Activated CD4-positive, CD25-positive, alpha-beta regulatory T cell treated with anti-CD3 and anti-CD28 coated beads, Interleukin-2, amount 50 U/mL, for 72 hours (primary cell): ENCODE measurements around the gene RASGEF1C.

Source experiments
- DNase-seq: peaks from one replicate; pipeline ENCODE4 v3.0.0; 2021

The RASGEF1C gene

DNA sequence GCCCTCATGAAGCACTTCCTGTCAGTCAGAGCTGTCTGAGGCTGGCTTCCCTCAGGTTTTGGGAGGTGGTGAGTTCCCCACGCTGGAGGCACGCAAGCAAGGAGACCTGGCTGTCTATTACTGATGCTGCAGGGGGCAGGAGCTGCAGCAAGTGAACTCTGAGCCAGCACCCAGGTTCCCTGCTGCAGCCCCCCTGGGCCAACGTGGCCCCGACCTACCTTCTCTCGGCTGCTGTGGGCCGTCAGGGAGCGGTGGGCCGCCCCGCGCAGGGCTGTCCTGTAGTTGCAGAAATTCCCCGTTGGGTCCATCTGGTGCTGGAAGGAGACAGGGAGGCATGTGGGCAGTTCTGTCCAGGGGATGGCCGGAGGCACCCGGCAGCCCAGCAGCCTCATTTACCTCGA lies 90.6 kb downstream of the RASGEF1C start:
- DNase-seq, result peak; percentile 15

DNA sequence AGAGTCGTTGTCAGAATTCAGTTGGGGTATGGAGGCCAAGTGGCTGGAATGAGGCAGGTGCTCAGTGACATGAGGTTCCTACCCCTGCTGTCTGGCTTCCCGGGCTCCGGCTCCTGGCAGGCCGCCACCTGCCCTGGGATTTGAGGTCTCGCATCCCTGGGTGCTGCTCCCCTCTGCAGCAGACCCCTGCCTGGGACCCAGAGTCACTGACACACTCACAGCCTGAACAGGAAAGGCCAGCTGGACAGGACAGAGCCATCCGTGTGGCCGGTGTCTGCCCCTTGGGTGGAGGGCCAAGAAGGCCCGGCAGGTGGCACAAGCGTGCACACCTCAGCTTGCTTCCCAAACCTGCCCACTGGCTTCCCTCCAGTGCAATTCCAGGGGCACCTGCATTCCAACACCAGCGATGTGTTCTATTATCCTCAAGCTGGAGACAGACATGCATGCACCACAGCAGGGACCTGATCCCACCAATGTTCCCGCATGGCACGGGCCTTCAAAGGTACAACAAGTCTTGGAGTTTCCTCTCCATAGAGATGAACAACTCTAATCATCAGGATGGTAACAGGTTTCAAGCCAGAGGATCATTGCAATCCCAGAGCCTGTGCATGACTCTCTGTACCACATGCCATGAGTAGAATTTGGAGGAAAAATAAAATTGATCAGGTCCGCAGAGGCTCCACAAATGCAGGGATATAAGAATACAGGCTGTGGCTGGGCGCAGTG lies 91.8 kb downstream of the RASGEF1C start:
- DNase-seq, result peak; percentile 22

DNA sequence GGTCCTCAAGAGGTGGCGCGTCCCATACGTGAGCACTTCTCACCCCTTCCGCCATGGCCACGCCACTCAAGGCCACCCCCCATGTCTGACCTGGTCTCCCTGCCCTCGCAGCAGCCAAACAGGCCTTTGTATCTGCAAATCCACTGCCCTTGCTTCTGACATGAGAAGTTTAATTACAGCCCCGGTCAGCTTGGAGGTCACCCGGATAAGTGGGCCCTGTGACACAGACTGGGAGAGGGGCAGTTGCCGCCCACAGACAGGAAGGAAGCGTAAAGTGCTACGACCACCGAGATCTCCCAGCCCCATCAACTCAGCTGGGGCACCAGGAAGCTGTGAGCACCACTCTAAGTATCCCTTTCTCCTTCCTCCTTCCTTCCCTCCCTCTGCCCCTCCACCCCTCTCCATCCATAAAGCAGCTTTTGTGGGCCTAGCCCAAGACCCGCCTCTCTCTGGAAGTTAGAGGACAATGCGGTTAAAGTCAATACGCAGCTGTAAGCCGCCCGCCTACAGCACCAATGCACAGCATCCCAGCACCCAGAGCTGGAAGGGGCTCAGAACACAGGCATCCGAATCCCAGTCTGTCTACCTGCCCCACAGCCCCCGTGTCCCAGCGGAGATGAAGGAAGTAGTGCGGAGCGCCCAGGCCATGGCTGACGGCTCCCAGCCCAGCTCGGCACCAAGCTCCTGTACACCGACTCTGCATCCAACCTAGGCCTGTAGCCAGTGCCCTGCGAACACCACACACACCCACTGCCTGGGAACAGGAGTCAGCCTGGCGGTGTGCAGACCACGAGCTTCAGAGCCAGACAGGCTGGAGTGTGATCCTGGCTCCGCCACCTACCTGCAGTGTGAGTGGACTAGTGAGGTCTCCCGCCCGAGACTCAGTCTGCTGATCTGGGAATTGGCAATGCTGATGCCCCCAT lies 92.7 kb downstream of the RASGEF1C start:
- peak; percentile 13 for DNase-seq

DNA sequence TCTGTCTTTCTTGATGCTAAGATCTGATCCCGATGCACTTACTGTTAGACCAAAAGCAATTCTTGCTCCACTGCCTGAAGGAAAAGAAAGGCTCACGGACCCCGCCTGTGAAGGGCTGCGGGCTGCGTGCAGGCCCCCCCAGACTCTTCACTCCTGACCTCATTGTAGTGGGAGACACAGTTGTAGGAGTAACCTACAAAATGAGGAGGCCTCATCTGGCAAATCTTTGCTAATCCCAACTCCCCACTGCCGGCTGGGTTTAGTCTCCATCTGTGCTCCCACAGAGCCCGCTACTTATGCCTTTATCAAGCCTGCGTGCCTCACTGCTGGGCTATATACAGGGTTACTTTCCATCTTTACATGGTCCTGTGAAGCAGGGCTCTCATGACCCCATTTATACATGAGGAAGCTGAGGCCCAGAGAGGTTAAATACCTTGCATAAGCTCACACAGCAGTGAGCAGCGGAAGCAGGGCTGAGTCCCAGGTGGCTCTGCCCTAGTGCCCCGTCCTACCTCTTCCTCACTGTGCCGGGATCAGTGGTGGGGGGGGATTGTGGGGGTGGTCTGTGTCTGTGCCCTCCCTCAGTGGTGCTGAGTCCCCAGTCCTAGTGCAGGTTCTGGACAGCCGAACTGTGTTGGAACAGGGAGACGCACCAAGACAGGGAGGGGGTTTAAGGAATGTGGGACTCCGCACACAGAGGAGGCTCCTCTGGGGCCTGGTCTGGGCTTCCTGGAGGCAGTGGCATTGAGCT lies 93.5 kb downstream of the RASGEF1C start:
- peak; percentile 15 for DNase-seq

DNA sequence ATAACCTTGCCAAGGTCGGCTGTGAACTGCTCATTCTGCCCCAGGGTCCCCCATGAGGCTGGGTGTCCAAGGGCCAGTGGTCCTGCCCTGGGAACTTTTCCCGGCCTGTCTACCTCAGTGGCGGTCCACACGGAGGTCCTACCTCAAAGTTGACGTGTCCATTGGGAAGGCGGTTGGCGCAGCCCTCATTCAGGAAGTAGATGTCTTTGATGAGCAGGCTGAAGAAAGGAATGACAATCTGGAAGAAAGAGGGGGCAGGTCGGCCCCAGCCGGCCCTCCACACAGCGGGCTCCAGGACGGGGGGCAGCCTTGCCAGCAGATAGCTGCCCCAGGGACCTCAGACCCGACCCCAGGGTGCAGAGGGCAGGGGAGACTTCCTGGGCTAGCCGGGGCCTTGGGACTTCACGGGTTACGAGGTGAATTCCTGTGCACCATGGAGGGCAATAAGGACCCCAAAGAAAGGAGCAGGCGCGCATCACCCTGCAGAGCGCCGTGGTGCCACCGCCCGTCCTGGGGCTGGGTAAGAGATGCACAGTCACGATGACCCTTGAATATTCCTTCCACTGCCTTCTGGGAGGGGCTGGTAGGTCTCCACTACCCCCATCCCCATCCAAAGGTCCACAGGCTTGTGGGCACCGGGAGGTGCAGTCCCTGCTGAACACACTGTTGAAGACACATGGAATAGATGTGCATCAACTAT lies 94.6 kb downstream of the RASGEF1C start:
- no peak for DNase-seq

DNA sequence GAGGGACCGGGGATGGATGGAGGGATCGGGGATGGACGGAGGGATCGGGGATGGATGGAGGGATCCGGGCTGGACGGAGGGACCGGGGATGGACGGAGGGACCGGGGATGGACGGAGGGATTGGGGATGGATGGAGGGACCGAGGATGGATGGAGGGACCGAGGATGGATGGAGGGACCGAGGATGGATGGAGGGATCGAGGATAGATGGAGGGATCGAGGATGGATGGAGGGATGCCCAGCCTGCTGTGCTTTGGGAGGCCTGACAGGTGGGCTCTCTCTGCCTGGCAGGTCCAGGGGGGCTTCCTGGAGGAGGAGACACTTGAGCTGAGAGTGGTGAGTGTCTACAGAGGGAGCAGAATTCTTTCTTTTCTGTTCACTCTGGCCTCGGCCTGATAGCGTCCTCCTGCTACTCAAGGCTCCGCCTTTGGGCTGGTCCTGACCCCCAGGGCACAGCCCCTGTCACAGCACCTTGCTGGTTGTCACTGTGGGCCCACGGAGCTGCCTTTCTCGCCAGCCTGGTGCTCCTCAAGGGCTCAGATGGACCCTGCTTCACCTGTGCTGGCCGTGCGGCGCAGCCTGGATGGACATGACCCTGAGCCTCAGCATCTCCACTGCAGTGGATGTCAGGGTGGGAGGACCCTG lies 95.2 kb downstream of the RASGEF1C start:
- DNase-seq, result peak; percentile 23

DNA sequence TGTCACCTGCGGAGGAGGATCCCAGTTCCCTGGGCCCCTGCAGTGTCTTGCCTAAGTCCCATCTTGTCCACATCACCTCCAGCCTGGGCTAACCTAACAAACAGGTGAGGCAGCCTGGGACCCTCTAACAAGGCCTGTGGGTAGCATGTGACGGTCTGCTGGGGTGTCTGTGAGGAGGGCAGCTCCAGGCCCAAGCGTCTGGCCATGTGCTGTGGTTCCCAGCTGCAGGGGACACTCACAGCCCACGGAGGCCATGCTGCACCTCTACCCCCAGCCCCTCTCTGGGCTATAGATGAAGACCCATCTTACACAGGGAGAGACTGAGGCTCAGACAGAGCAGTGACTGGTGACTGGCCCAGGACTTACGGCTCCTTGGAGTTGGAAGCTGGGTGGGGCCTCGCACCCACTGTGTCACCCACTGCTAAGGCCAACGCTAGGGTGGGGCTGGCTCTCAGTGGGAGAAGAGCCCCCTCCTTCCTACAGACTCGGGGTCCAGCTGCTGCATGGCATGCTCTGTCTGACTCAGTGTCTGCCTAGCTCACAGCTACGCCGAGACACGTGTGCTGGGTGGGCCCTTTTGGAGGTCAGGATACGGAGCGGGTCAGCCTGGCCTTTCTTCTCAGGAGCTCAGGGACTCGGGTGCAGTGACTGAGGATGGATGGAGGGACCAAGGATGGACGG lies 96.7 kb downstream of the RASGEF1C start:
- peak; percentile 21 for DNase-seq

DNA sequence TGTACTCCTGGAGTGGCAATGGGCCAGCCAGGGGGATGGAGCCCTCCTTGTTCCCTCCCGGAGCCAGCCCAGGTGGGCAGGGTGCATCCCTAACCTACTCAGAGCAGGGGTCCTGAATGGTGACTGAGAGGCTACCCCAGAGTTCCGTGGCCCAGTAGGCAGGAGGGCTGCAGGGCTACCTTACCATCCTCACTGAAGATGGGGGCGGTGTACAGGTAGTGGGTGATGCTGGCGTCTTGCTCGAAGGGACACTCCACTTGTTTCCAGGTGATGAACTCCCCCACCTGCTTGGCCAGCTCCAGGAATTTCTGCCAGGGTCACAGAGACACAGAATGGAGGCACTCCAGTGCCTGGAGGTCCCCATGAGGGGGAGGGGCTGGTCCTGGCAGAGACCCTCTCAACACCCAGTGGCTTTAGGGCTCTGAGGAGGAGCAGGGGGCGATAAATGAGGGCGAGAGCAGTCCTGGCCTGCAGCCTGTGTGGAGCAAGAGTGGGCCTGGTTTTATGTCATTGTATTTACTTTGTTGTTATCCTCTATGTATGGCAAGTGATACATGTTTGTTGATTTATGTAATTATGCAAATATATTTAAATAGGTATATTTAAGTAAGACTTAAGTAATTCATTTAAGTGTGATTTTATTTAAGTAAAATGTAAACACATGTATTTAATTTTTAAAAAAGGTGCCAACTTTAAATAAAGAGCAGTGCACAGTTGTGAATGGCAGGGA lies 97.6 kb downstream of the RASGEF1C start:
- peak; percentile 22 for DNase-seq

DNA sequence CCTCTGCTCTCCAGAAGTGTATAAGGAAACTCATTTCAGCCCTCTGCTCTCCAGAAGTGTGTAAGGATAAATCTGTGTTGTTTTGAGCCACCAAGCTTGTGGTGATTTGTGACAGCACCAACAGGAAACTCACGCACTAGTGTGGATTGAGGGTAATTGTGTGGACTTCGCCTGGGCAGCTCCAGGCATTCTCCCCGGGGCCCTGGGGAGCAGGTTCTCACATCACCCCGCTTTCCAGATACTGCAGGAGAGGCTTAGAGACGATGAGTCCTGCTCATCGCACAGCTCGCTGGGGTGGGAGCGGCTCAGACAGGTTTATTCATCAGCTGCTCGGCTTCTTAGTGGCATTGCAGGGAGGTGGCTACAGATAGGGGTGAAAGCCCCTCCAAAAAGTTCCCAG lies 99.1 kb downstream of the RASGEF1C start:
- DNase-seq, result no peak

DNA sequence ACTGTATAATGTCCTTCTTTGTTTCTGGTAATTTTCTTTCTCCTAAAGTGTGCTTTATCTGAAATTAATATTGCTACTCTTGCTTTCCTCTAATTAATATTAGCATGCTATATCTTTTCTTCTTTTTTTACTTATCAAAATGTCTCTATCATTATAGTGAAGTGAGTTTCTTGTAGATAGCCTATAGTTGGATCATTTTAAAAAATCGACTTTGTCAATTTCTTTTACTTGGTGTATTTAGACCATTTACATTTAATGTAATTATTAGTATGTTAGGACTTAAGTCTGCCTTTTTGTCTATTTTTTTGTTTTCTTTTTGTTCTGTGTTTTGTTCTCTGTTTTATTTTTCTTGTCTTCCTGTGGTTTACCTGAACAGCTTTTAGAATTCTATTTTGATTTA lies 102.0 kb downstream of the RASGEF1C start:
- no peak for DNase-seq

DNA sequence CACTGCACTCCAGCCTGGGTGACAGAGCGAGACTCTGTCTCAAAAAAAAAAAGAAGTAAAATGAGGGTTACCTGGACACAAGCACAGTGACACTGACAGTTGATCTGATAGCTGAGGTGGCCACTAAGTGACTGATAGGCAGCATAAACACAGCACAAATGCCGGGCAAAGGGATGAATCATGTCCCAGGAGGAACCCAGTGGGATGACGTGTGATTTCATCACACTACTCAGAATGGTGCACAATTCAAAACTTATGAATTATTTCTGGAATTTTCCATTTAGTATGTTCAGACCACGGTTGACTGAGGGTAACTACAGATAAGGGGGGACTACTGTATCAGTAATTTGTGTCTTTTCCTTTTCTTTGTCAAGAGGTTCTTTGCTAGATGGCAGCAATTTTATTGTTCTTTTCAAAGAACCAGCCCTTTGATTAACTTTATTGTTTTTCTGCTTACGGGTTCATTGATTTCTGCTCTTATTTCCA lies 103.1 kb downstream of the RASGEF1C start:
- no peak for DNase-seq

DNA sequence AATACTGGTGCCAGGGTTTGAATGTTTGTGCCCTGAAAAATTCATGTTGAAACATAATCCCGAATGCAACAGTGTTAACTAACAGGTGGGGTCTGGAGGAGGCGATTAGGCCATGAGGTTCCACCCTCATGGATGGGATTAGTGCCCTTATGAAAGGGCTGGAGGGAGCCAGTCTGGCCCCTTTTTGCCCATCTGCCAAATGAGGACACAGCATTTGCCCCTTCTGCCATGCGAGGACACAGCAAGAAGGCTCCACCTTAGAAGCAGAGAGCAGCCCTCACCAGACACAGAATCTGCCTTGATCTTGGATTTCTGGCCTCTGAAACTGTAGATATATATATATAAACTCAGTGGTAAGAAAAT lies 104.9 kb downstream of the RASGEF1C start:
- peak; percentile 1 for DNase-seq

DNA sequence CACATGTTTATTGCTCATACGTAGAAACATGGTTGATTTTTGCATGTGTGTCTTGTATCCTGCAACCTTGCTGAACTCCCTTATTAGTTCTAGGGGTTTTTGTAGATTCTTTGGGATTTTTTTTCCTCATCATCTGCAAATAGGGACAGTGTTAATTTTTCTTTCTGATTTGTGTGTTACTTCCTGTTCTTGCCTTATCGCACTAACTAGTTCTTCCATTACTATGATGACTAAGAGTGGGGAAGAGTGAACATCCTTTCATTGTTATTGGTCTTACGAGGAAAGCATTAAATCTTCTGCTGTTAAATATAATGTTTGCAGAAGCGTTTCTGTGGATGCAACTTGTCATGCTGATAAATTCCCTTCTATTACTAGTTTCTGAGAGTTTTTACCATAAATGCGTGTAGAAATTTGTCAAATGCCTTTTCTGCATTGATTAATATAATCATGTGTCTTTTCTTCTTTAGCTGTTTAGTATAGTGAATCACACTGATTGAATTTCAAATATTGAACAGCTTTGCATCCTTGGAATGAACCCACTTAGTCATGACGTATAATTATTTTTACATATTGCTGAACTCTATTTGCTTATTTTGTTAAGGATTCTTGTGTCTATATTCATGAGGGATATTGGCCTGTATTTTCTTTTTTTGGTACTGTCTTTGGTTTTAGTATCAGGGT lies 105.4 kb downstream of the RASGEF1C start:
- no peak for DNase-seq

DNA sequence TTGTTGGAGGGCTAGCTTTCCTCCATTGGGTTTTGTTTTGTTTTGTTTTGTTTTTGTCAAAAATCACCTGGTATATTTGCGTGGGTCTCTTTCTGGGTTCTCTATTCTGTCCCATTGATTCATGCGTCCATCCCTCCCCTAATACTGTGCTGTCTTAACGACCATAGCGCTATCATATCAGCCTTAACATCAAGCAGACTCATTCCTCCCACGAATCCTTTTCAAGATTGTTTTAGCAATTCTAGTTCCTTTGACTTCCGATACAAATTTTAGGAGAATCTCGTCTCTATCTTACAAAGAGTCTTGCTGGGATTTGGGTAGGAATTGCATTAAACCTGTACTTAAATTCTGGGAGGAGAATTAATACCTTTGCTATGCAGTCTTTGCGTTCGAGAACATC lies 106.4 kb downstream of the RASGEF1C start:
- DNase-seq, result no peak

DNA sequence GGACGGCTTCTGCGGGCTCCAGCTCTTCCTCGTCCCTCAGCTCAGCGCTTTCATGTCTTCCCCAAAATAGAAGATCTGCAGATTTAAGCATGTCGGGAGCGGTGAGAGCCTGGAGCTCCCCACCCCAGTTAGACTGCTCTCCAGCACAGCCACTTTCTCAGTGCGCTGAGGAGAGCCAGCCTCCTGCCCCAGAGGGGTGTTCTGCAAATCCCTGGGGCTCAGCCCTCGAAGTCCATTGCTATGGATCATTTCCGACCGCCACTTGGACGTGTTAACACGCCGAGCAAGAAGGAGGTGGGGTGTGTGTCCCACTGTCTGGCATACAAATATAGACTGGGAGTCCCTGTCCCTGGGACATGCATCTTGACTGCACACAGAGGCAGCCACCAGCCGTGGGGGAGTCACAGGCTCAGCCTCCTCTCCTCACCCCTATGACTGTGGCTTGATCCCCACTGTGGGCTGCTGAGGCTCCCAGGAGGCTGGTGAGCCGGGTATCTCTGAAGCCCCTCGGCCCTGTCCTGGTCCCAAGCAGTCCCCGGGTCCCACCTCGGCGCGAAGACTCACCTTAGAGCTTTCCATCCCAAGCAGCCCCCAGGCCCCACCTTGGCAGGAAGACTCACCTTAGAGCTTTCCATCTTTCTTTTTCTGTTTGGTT lies 107.4 kb downstream of the RASGEF1C start:
- peak; percentile 17 for DNase-seq

DNA sequence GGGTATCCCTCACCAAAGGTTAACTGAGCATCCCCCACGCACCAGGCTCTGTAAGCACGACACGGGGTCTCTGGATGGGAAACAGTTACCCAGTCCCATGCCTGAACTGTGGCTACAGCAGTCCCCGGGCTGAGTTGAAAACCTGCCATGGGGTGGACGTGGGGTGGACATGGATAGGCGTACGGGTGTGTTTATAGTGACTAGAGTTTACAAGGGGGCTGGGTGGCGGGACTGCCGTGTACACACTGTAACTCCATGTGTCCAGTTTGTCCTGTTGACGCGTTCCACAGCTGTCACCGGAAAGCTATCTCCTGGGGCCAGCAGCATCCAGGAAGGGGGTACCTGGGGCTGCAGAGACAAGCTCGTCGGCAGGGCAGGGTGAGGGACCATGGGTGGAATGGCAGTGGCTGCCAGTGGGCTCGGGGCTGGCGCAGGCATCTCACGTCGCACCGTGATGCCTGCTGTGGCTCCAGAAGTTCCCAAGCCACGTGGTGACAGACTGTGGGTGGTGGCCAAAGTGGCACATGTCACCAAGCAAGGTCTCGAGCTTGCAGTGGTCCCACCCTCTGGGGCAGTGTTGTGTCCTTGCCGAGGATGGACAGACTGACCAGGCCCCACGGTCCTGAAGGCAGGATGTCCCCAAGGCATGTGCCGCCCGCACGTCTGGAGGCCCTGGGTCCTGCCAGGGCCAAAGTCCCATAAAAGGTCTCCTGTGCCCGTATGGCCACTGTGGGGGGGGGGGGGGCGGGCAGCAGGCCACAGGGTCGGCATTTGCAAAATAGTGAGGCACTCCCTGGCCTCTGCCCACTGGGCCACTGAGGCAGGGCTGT lies 108.2 kb downstream of the RASGEF1C start:
- DNase-seq, result peak; percentile 20

DNA sequence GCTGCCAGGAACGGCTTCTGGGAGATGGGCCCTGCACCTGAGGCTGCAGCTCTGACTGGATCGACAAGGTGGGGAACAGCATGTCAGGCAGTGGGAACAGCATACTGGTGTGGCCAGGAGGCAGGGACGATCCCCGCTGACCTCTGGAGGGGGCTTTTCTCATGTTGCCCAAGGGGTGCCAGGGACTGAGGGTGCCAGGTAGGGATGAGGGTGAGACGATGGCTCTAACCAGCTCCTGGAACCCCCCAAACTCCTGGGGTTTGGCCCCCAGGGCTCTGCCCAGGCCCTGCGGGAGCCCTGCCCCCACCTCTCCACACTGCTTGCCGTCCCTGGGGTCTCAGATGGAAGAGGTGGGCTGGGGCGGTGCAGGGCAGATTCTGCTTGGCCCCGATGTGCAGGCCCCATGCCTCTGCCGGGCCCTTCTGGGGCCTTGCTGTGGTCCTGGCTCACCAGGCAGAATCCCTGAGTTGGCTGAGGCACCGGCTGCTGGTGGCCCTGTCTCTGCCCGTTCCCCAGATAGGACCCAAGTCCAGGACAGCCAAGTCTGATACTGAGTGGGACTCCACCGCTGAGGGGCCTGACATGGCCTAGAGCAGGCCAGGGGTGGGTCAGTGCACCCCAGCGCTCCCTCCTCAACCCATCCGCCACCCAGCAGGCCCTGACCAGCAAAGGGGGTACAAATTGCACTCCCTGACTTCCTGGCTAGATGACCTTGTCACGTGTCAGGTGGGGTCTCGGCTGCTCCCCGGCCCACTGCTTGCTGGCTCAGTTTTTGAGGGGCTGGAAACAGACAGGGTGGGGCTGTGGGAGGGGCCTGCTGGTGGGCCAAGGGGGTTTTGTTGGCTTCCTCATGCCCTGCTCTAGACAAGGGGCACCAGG lies 109.0 kb downstream of the RASGEF1C start:
- peak; percentile 23 for DNase-seq
